Karpas-422 (cell line): ENCODE measurements around the gene TMC4. TPM values are rescaled to one million over a fixed set of nuclear protein-coding genes. Genes with fewer than 3 reads are reported as not detected.

ENCODE experiments used
- DNase-seq: peaks from one replicate; pipeline ENCODE4 v3.0.0-alpha.2; 2015
- H2AFZ ChIP-seq: fragments of 200-600 bp; sonication (generic); 2 replicates; pipeline ENCODE4 v1.6.1; 2014; ENCODE audit warnings: antibody characterized with exemption, low read length, mixed read lengths
- H3K27ac ChIP-seq: fragments of 200-600 bp; sonication (generic); 2 replicates; pipeline ENCODE4 v1.5.1; 2014; ENCODE audit warnings: mild to moderate bottlenecking, low read length, moderate library complexity
- H3K27me3 ChIP-seq: fragments of 200-600 bp; sonication (generic); 2 replicates; pipeline ENCODE4 v1.6.1; 2014; ENCODE audit warnings: low read length, mixed read lengths
- H3K36me3 ChIP-seq: fragments of 200-600 bp; sonication (generic); 2 replicates; pipeline ENCODE4 v1.6.1; 2014; ENCODE audit warnings: low read length, mixed read lengths; ENCODE audit not compliant: insufficient read depth
- H3K4me1 ChIP-seq: fragments of 200-600 bp; sonication (generic); 2 replicates; pipeline ENCODE4 v1.6.1; 2014; ENCODE audit warnings: mild to moderate bottlenecking, low read length, mixed read lengths
- H3K4me2 ChIP-seq: fragments of 200-600 bp; sonication (generic); 2 replicates; pipeline ENCODE4 v1.6.1; 2014; ENCODE audit warnings: low read length, low read depth, mild to moderate bottlenecking; ENCODE audit not compliant: poor library complexity, severe bottlenecking
- H3K4me3 ChIP-seq: fragments of 200-600 bp; sonication (generic); 2 replicates; pipeline ENCODE4 v1.5.1; 2014; ENCODE audit warnings: mild to moderate bottlenecking, antibody characterized with exemption, low read length, mixed read lengths
- H3K79me2 ChIP-seq: fragments of 200-600 bp; sonication (generic); 2 replicates; pipeline ENCODE4 v1.6.1; 2014; ENCODE audit warnings: mild to moderate bottlenecking, low read length, mixed read lengths
- H3K9ac ChIP-seq: fragments of 200-600 bp; sonication (generic); 2 replicates; pipeline ENCODE4 v1.6.0; 2014; ENCODE audit warnings: low read length
- H3K9me2 ChIP-seq: fragments of 200-600 bp; sonication (generic), shearing (Covaris generic); replicated peaks from 2 replicates; pipeline ENCODE4 v1.6.0; 2014; ENCODE audit warnings: mild to moderate bottlenecking, low read length, moderate library complexity; ENCODE audit not compliant: insufficient read depth
- H3K9me3 ChIP-seq: fragments of 300-700, 200-600 bp; sonication (generic); 2 replicates; pipeline ENCODE4 v1.6.1; 2014; ENCODE audit warnings: low read length, mixed read lengths
- H4K20me1 ChIP-seq: fragments of 200-600 bp; sonication (generic); 2 replicates; pipeline ENCODE4 v1.6.1; 2014; ENCODE audit warnings: mild to moderate bottlenecking, antibody characterized with exemption, low read length, low read depth; ENCODE audit not compliant: insufficient read depth
- total RNA-seq: library from RNA; depleted of rRNA; stranded (reverse); fragments of >200 nt; shearing (Covaris generic); gene quantifications from 2 replicates; pipeline ENCODE4 v1.2.3, GENCODE V29; 2014; ENCODE audit warnings: low replicate concordance

Gene TMC4
- total RNA-seq, 1 experiment from 2014 or later, result not detected

- Histone ChIP-seq H4K20me1 (peaks cover 58% of the 10 kb centered on the region), H3K9ac (peak overlapping the region; percentile 96), H3K4me2 (peak overlapping the region; percentile 81), H2AFZ (no peak overlapping the region), H3K4me1 (peaks cover 28% of the 10 kb centered on the region), H3K36me3 (peaks cover 25% of the 10 kb centered on the region; the same call in 1 of the 2 replicates), H3K27ac (peak overlapping the region; percentile 72; the same call in 1 of the 2 replicates), H3K79me2 (peaks cover 54% of the 10 kb centered on the region), H3K27me3 (no peaks in the 10 kb centered on the region), H3K4me3 (peak overlapping the region; percentile 82), H3K9me2 (no peaks in the 10 kb centered on the region), H3K9me3 (no peaks in the 10 kb centered on the region)
- DNase-seq, result peak; percentile 56
Measured at GRCh38 chr19:54138489-54139256, 34.3 kb downstream of the TMC4 start.

DNA sequence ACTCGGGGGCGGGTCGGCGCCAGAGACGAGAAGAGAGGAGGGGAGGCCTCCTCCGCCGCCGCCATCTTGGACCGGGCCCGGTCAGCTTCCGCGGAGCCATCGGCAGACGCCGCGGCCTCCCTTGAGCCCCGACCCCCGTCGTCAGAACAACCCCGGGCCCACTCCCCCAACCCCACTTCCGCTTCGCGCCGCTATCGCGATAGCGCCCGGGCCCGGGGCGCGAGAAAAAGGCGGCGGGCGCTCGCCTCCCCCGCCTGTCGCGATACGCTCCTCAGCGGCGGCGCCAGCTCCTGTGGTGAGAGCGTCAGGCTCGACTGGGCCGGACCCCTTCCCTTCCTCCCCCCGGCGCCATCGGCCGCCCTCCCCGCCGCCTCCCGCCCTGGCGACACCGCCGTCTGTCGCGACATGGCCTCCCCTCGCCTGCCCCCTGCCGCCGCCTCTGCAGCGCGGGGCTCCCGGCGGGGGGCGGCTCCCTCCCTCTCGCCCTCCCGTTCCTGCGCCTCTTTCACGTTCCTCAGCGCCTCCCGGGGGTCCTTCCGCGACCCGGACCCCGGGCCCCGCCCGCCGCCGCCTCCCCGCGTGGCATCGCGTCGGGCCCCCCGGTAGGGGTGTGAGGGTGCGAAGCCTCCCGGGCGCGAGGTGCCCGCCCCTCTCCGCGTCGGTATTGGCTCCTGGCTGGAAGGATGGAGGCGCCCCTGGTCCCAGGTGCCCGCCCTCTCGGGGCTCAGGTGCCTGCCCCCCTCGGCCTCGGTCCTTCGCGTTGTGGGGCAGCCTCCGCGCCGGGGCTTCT, 35.1 kb downstream of the TMC4 start, which contains the start of gene CNOT3:
TSS of gene CNOT3 (plus strand) at position 64 of the 790 bp plus-strand sequence. CDS start 5,217 bp downstream, outside the sequence.
- Histone ChIP-seq H3K4me2 (peak within 1 kb of the TSS; percentile 92), H4K20me1 (peaks cover 51% of the 10 kb centered on the region), H3K27me3 (no peaks in the 10 kb centered on the region), H3K9me3 (no peaks in the 10 kb centered on the region), H3K79me2 (peaks cover 53% of the 10 kb centered on the region), H3K9me2 (no peaks in the 10 kb centered on the region), H3K4me3 (peak within 1 kb of the TSS; percentile 82), H2AFZ (peak within 1 kb of the TSS; percentile 63; the same call in 1 of the 2 replicates), H3K9ac (peak within 1 kb of the TSS; percentile 96), H3K27ac (peak within 1 kb of the TSS; percentile 72), H3K4me1 (peaks cover 28% of the 10 kb centered on the region), H3K36me3 (peaks cover 20% of the 10 kb centered on the region; the same call in 1 of the 2 replicates)
- DNase-seq, result peak; percentile 85

DNA sequence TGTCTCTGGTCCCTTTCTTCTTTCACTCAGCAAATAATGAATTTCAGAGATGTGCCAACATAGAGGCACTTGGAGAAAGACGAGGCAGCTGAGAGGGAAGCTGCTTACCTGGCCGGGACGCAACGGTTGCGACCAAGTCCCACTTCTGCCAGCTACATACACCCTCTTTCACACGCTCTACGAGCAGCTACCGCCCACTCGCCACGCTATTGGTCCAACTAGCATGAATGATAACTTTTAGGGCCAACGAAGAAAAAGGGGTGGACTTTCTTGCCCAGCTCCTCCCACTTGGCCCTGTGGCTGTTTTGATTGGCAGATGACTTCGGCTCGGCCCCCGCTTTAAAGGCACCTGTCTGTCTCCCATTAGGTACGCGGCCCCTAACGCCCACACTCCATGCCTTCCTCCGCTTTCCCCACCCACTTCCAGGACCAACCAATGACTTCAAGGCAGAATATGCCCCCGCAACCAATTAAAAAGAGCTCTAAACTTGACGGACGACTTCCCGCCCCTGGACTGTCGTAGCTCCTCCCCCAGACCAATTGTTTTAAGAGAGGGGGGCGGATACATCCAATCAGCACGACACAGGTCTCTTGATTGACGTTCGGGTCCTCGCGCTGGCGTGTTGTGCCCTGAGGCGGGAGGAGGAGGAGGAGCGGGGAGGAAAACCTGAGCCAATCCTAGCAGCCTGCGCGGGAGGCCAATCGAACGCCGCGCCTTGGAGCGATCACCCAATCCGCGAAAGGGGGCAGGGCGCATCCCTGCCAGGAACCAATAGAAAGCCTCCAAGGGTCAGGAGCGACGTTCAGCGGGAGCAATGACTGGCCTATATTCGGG, 35.9 kb downstream of the TMC4 start:
- DNase-seq, result peak; percentile 100
- H3K27ac ChIP-seq, result peak overlapping the region; percentile 45

DNA sequence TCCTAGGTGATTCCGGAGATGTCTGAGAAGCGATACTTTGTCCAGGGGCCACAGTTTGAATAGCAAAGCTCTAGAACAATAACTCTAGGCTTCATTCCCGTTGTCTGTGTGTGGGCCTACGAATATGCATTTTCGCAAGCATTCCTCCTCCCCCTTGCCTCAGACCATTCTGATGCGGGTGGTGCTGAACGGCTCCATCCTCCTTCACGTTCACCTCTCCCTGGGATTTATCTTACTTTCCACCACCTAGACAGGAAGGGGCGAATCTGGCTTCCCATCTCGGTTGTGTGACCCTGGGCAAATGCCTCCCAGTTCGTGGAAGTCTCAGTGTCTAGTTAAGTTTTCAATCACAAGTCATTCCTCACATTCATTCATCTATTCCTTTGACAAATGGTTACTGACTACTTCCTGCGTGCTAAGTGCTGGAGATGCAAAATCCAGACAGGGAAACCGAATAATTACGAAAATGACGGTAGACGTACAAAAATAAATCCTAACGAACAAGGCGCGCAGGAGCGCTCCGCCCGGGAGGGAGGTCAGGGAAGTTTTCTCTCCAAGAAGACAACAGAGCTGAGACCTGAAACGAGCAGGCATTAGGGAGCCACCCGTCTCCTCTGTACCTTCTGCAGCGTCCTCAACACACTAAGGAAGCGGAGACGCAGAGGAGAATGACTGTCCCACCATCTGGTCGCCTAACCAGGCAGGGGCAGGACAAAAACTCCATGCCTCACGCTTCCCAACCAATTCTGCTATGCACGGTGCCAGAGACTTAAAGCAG, 36.7 kb downstream of the TMC4 start:
- Histone ChIP-seq H2AFZ (peak overlapping the region; percentile 63; the same call in 1 of the 2 replicates), H3K9ac (peak overlapping the region; percentile 72), H3K4me2 (peak overlapping the region; percentile 92), H3K79me2 (peaks cover 37% of the 10 kb centered on the region), H3K27me3 (no peaks in the 10 kb centered on the region), H3K4me3 (peak overlapping the region; percentile 67), H3K9me2 (no peaks in the 10 kb centered on the region), H3K9me3 (no peaks in the 10 kb centered on the region), H3K36me3 (peaks cover 16% of the 10 kb centered on the region; the same call in 1 of the 2 replicates), H4K20me1 (peaks cover 34% of the 10 kb centered on the region), H3K4me1 (peaks cover 28% of the 10 kb centered on the region), H3K27ac (peak overlapping the region; percentile 45)
- no peak for DNase-seq

More for the DNA sequence above, 35.9 kb downstream of the TMC4 start:
- peaks cover 45% of the 10 kb centered on the region for H3K79me2 ChIP-seq
- H2AFZ ChIP-seq, result peak overlapping the region; percentile 63; the same call in 1 of the 2 replicates
- H4K20me1 ChIP-seq, result peaks cover 43% of the 10 kb centered on the region
- H3K4me2 ChIP-seq, result peak overlapping the region; percentile 92
- H3K4me1 ChIP-seq, result peaks cover 28% of the 10 kb centered on the region
- no peaks in the 10 kb centered on the region for H3K27me3 ChIP-seq
- peak overlapping the region; percentile 96 for H3K9ac ChIP-seq
- peak overlapping the region; percentile 82 for H3K4me3 ChIP-seq
- peaks cover 13% of the 10 kb centered on the region; the same call in 1 of the 2 replicates for H3K36me3 ChIP-seq
- H3K9me2 ChIP-seq, result no peaks in the 10 kb centered on the region
- H3K9me3 ChIP-seq, result no peaks in the 10 kb centered on the region

- Histone ChIP-seq H2AFZ (no peak overlapping the region), H3K4me2 (no peak overlapping the region), H4K20me1 (peaks cover 12% of the 10 kb centered on the region), H3K9me3 (no peaks in the 10 kb centered on the region), H3K27me3 (no peaks in the 10 kb centered on the region), H3K79me2 (peaks cover 15% of the 10 kb centered on the region), H3K9me2 (no peaks in the 10 kb centered on the region), H3K36me3 (peaks cover 9% of the 10 kb centered on the region; the same call in 1 of the 2 replicates), H3K27ac (no peak overlapping the region), H3K4me1 (peaks cover 20% of the 10 kb centered on the region), H3K9ac (no peak overlapping the region), H3K4me3 (no peak overlapping the region)
- no peak for DNase-seq
Measured at GRCh38 chr19:54133957-54134590, 38.9 kb downstream of the TMC4 start.

- H3K4me1 ChIP-seq, result peaks cover 14% of the 10 kb centered on the region
- no peaks in the 10 kb centered on the region for H3K9me2 ChIP-seq
- no peaks in the 10 kb centered on the region for H3K27me3 ChIP-seq
- H3K9ac ChIP-seq, result no peak overlapping the region
- H2AFZ ChIP-seq, result no peak overlapping the region
- H3K27ac ChIP-seq, result no peak overlapping the region
- H3K4me2 ChIP-seq, result no peak overlapping the region
- peaks cover 6% of the 10 kb centered on the region; the same call in 1 of the 2 replicates for H4K20me1 ChIP-seq
- H3K4me3 ChIP-seq, result no peak overlapping the region
- H3K9me3 ChIP-seq, result no peaks in the 10 kb centered on the region
- H3K36me3 ChIP-seq, result peaks cover 12% of the 10 kb centered on the region
- DNase-seq, result peak; percentile 74
- peaks cover 9% of the 10 kb centered on the region for H3K79me2 ChIP-seq
Measured at GRCh38 chr19:54133312-54133956, 39.5 kb downstream of the TMC4 start.
